HG03108 (cell line): ENCODE data around the gene ALK.

Source experiments
- ATAC-seq: cut with Tn5 transposase; IDR thresholded peaks from one replicate; pipeline ENCODE4 v1.9.1; 2021; ENCODE audit warnings: moderate library complexity; ENCODE audit not compliant: unreplicated experiment

Gene ALK

DNA sequence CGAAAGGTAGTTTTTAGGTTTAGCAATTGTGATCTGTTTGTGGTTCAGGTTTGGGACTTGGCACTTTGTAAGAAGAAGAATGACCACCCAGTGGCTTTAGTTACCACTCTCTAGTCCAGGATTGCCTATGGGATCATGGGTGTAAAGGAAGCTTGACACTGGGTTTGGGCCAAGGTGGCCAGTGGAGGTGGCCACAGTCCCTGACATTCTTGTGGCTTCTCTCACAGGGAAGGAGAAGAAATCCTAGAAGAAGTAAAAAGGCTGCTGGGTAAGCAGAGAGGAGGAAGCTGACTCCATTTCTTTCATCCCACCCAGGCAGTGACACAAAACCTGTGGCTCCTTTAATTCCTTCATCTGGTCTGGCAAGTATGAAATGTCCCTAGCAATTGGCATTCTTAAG lies 411.5 kb downstream of the ALK start:
- ATAC-seq, result no peak

DNA sequence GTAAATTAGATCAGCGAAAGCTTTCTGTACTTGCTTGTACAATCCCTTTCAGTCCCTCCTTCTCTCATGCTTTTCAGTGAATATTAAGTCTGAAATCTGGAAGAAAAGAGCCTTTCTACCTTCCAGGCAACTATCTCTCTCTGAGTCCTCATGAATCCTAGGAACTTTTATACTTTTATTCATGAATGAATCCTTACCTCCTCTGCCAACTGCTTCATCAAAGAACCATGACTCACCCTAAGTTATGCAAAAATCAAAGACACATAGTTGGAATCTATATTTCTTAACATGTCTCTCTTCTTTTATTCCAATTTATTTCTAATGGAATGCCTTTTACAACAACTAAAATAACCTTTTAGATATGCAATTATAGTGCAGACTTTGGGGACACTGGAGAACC lies 412.0 kb downstream of the ALK start:
- ATAC-seq, result no peak

DNA sequence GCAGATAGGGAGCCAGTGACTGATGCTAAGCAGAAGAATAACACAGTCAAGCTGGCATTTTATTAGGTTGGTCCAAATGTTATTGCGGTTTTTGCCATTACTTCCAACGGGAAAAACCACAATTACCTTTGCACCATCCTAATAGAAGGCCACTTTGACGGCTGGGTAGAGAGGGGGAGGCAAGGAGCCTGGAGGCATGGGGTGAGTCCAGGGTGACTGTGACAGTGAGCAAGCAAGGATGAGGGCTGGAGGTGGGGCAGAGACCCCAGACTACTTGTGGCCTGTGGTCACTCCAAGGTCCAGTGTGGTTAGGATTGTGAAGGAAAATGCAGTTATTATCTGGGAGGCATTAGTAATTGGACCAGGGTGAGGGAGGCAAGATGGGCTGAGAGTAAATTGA lies 416.6 kb downstream of the ALK start:
- ATAC-seq, result no peak

DNA sequence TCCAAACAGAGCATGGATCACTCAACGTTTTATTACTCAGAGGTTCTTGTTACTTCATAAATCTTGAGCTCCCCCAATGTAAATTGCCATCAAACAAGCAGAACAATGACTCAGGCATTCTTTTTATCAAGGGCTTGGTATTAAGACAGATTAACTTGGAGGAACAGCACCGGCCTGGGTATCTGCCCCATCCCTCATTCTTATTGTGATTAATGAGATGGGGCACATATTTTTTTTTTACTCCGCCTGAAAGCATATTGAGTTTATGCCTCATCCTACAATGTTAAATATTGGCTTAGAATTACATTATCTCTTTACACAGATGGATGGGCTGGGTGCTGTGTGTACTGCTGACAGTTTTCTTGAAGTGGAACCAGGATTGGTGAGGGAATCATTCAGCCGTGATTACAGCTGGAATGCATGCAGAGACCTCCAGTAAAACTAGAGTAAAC lies 418.9 kb downstream of the ALK start:
- ATAC-seq, result no peak

DNA sequence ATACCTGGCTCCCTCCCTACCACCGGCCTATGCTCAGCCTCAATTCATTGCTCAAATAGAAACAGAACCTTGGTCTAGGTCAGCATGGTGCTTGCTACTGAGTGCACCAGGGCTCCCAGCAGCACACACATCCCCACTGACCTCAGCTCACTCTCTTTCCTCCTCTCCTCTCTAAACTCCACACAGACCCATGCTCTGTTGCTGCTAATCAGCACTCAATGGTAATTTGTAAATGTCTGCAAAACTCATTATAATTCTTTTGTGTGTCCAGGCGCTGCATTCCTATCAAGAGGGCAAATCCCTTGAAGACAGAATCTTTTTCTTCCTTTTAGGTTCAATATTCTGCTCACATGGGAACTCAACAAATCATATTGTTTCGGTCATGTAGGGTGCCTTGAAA lies 424.0 kb downstream of the ALK start:
- no peak for ATAC-seq

DNA sequence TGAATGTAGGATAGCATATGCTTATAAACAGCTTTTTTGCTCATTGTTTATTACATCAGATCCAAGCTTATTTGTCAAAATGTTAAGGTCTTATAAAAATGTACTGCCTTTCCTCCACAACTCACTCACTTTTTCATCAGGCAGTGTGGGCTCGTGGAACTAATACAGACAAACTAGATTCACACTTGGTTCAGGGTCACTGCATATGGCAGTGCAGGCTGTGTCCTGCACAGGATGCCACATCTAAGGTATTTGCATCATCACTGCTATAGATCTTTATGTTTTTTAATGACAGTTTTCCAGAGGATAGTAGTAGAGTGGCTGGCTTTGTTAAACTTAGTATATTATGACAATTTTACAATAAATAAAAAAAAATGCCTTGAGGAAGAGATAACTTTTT lies 425.2 kb downstream of the ALK start:
- no peak for ATAC-seq

DNA sequence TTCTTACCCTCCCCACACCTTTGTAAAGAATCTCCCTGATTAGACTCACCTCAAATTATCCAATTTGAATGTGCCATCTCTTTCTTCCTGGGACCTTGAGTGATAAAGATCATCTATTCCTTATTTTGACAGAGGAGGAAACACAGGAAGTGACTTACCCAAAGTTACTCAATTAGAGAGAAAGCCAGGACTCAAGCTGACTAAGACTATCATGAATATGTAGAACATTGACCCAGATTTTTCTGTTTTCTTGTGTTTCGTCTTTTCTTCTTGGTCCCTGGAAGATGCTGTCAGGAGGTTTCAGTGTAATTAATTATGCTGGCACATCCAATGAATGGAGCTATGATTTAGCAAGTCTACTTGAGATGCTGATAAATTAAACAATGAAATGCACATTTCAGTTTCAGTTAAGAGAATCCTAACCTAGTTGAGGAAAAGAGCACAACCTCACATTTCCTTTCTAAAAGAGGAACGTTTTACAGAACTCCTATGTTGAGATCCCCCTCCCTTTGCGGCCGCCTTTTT lies 425.8 kb downstream of the ALK start:
- ATAC-seq, result no peak

DNA sequence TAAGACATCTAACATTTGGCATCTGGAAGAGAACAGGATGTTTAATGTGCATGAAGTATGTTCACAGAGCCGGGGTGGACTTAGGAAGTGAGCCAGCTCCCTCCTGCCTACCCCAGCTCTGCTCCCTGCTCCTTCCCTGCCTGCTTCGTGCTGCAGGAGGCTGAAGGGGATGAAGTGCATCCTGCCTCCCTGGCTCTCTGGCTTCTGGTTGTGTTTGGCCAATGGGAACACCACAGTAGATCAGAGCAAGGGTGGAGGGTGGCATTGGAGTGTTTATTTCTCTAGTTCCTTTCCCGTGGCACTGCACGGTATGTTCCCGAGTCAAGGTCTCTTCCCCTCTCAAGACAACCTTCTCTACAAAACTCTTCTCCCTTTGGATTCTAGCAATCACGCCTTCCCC lies 426.3 kb downstream of the ALK start:
- ATAC-seq, result no peak

DNA sequence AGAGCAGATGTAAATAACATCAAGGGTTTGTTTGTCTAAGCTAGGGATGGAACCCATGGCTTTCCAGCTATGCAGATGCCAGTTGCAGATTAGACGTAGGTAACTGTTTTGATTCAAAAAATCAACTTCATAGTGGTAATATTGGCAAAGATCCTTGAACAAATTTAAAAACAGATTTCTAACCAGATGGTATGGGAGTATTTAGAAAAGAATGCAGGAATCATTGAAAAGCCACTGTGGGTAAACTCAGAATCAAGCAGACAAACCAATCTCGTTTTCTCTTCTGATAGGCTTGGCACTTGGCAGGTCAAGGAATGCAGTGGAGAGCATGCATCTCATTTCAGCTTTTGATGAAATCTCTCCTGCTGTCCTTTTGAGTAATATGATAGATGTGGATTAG lies 428.7 kb downstream of the ALK start:
- ATAC-seq, result no peak

DNA sequence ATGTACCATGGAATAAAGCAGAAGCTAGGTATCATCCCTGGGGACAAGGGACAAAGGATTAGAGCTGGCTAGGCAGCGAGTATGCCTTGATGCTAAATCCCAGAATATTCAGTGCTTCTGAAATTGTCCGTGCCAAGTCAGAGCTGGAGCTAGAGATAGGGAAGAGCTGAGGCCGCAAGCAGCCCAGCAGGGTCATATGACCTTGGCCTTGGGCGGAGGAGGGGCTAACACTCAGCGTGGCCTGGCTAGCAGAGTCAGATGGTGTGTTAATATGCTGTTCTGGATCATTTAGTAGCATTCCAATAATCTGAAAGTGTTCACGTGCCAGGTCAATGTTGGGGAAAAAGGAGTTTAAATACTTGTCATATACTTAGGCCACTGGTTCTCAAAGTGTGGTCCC lies 431.3 kb downstream of the ALK start:
- no peak for ATAC-seq

DNA sequence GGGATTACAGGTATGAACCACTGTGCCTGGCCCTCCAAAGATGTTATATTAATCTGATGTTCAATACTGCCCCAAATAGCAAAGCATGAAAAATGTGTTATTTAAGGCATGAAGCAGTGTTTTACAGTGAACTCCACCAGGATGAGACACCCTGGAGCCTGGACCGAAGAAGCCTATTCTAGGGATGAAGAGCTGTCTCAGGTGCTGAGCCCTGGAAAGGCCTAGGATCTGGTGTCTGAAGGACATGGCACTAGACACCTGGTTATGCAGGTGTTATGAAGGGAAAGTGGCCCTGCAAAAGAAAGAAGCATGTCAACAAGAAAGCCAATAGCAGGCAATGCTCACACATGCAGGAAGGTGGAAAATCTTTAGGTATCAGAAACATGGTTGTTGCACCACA lies 431.8 kb downstream of the ALK start:
- ATAC-seq, result no peak

DNA sequence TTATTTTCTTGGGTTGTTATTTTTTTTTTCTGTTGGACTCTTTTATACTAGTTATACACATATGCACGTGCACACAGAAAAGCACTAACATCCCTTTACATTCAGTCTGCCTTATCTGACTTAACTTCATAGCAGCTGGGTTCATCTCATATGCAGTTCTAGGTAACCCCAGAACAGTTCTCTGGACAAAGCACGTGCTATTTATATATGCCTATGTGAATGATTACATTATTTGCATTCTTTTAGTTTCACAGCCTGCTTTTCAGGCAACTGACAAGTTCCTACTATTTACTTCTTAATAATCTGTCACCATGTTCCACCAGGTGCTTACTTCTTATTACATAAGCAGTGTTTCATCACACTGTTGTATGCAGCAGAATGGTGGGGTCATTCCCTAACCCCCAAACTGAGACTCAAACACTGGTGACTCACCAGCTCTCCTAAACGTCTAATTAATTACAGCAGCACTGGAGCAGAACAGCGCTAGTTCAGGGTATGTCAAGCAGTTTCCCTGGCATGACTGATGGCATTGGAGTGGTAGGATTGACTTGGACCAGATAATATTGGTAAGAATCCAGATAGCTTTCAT lies 433.3 kb downstream of the ALK start:
- no peak for ATAC-seq

DNA sequence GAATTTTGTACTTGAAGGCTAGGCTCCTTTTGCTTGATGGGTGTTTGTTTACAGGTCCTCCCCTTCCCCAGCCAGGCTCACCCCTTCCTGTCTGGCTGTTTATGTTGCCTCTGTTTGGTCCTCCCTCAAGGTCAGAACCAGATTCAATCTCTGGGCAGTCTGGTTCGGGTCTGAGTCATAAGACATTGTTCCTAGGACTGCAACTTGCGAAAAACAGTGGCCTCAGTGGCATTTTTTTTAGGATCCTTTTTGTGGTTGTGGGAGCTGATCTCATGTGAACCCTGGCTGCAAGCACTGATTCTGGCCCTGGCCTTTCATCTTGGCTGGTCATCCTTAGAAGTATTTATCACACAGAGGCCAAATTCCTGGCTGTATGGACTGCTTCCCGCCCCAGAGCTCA lies 435.8 kb downstream of the ALK start:
- no peak for ATAC-seq

DNA sequence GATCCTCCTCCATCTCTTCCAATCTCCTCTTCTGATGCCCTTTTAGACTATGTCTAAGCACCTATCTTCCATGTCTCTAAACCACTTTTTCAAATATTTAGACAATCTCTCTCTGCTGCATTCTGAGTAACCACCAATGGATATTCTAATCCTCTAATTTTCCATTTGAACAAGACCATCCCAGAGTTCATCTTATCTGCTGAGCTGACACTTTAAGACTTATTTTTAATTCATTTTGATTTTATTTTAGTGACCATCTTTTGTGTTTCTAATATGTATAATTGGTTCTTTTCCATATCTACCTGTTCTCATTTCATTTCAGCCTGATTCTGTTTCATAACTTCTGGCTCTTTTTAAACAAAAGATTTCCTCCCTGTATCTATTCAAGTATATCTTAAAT lies 436.3 kb downstream of the ALK start:
- no peak for ATAC-seq

DNA sequence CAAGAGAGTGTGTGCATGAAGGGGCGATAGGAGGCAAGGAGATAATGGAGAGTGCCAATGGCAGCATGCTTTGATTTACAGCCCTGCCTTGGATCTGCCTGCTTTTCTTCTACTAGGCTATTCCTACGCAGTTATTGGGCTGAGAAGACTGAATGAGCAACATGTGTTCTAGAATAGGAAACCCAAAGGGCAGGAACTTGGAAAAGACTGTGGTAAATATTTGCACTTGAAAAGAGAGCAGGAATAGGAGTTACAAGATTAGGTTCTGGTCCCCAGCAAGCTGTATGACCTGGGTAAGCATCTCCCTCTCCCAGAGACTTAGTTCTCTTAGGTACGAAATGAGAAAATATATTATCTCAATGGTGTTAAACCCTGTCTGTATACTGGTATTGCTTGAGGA lies 438.5 kb downstream of the ALK start:
- no peak for ATAC-seq

DNA sequence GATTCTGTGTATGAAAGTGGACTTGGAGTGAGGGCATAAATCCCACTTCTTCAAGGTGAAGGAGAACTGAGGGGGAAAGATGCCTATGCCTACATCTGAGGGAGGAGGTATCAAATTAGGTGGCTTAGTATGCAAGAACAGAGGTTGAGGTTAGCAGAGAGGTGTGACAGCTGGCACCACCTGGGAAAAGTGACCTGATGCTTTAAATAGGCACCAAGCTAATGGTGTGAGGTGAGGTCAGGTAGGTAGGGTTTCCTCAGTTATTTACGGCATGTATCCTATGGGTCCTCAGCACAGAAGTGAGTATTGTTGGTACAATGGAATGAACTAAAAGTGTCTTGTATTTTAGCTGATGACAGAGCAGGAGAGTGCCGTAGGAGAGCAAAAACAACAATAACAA lies 439.0 kb downstream of the ALK start:
- ATAC-seq, result no peak

DNA sequence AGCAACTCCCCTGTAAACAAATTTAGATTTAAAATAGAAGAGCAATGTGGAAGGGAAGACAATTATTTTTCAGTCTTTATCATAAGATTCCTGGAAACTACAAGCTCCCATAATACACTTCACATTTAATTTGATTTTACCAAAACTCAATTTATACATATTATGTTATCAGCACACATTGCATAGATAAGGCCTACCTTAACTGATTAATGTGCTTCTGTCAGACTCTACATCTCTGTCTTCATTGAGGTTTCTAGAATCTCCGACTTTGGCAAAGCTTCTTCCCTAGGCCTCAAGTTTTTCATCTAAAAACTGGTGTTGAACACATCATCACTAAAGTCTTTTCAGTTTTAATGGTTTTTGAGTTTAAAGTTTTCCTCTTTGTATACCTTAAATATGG lies 440.1 kb downstream of the ALK start:
- no peak for ATAC-seq

DNA sequence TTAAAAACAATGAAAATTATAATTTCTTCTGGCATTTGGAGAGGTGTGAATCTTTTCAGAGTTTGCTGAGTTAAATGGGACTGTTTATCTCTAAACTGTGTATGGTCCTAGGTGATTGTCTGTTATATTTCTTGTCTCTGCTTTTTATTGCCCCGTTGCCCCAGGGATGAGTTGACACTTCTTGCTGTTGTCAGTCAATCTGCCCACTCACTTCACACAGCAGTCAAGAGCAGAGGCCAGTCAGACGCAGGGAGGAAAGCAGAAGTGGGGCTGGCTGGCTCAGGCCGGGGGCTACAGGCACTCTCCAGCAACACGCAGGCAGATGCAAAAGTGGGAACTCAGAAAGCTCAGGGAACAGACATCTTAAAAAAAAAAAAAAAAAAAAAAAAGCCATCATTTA lies 441.0 kb downstream of the ALK start:
- no peak for ATAC-seq

DNA sequence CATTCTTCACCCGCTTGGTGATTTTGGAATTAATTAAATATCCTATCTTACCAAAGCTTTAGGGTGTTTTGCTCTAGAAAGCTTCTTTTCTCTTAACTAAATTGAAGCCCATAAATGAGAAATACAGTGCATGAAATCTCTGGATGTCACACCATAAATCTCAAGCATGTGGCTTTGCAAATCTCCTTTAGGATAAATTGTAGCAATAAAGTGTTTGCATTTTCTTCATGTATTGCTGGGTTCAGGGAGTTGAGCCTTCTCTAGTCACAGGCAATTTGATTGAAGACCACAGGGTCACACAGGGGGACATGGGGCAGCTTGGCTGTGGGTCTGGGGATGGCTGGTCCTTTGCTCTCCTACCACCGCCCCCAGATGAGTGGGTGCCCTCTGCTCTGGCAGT lies 442.0 kb downstream of the ALK start:
- ATAC-seq, result no peak

DNA sequence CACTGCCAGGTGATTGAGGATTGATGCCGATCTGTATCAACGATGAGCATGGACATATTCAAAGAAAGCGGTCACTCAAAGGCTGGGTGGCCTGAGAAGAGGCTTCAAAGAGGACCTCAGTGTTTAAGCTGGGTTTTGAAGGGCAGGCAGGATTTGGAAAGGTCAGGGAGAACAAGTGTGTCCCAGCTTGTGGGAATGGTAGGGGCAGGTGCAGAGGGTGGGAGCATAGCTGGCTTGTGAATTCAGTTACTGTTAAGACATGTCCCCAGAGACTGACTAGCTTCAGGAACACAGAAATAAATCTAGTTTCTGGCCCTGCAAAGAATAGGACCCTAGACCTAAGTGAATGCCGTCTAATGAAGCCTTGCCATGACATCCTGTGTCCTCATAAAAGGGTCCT lies 442.7 kb downstream of the ALK start:
- ATAC-seq, result no peak

DNA sequence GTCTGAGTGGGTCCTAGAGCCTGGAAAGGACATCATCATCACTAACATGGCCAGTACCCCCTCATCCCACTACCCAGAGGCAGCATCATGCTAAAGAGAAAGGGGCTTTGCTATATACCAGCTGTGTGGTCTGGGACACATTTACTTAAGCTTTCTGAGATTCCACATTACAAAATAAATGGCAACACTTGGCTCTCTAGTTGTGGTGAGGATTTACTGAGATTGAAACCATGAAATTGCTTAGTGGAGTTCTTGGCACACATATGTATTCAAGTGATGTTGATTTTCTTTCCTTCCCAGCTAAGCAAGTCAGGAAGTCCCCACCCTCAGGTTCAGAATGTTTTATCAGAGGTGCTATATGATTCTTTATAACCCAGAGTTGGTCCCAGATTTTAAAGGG lies 444.2 kb downstream of the ALK start:
- ATAC-seq, result no peak

DNA sequence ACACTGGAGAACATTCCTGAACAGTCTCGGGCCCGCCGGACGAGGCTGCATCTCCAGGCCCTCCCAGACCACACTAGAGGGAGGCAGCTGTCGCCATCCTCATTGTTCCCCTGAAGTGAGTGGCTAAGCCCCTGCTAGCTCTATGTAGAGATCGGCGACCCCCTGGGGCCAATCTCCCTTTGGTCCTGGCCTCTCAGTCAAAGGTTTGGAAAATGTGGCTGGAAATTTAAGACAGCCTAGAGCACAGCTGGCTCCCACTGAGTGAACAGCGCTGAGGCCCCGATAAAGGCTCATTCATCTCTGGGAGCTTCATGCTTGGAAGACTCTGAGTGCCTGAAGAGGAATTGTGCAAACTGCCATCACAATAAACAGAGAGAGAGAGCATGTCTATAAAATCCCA lies 445.9 kb downstream of the ALK start:
- ATAC-seq, result no peak

DNA sequence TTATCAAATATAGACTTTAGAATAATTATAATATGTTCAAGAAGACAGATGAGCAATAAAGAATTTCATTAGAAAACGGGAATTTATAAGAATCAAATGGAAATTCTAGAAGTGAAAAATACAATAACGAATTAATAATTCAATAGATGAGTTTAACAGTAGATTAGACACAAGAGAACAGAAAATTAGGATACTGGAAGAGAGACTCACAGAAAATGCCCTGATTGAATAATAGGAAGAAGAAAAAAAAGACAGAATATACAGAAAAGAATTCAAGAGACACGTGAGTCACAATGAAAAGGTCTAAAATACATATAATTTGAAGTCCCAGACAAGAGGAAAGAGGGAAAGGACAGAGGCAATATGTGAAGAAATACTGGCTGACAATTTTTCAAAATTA lies 451.4 kb downstream of the ALK start:
- ATAC-seq, result no peak

DNA sequence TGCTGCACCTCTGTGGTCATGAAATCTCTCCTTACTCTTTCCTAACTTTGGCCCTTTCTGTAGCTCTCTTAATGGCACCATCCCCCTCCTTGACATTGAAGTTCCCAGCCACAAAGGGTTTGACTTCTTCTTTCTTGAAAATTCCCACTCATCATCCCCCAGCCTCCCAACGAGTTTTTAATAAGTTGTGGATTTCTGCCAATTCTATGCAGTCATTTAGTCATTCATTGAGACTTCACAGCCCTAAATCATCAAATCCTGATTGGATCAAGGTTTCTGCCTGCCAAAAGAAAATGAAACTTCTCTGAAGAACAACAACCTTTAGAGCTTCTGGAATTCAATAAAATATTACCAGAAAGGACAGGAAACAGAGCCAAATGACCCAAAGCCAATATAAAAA lies 451.9 kb downstream of the ALK start:
- ATAC-seq, result no peak
